Measurements from ENCODE around the gene ETDC.
A peak's percentile ranks its signal among the peaks of the same experiment; 100 is the strongest.
"Not testable (repeated sequence)": the region's sequence is repeated elsewhere in the genome, so short reads cannot be mapped to it uniquely, and the experiment has no call there.

ETDC gene

GRCh38 chrX:135309430-135309923 lies at the start of gene ETDC:
Gene ETDC, plus strand, starts transcription at chrX:135309480. Its CDS starts 0 bp downstream, at chrX:135309480.
- DNase-seq = no peak

DNA sequence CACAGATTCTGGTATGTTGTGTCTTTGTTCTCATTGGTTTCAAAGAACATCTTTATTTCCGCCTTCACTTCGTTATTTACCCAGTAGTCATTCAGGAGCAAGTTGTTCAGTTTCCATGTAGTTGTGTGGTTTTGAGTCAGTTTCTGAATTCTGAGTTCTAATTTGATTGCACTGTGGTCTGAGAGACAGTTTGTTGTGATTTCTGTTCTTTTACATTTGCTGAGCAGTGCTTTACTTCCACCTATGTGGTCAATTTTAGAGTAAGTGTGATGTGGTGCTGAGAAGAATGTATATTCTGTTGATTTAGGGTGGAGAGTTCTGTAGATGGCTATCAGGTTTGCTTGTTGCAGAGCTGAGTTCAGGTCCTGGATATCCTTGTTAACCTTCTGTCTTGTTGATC lies 48.3 kb upstream of the ETDC start:
- not testable (repeated sequence) for DNase-seq

- not testable (repeated sequence) for DNase-seq
Measured at GRCh38 chrX:135263376-135263775, 45.9 kb upstream of the ETDC start.

GRCh38 chrX:135264206-135264605 lies 45.1 kb upstream of the ETDC start:
- DNase-seq = no peak

DNA sequence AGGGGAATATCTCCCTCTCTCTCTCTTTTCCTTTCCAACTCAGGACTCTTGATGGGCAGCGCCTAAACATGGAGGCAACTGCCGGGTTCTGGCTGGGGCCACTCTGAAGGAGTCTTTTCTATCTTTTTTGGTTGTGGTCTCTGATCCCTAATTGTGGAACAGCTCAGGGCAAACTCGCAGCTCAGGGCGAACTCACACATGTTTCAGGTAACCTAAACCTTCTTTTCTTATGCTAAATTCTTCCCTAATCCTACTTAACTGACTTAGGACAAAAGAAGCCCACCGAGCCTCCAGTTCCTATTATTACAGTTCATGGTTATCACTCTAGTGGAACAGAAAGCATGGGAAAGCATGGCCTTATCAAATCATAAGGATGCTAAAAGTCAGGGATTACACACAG lies 36.1 kb upstream of the ETDC start:
- no peak for DNase-seq

DNA sequence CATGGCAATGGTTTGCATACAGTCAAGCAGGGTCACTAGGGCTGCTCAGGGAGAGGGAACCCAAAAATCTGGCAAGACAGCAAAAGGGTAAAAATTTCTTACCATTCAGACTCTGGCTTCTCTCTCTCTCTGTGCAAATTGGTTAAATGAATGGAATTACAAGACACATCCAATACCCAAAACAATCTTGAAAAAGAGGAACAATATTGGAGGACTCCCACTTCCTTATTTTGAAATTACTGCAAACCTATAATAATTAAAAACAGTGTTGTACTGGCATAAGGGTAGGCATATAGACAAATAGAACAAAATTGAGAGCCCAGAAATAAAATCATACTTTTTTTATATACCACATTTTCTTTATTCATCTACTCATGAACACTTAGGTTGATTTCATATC lies 33.3 kb upstream of the ETDC start:
- DNase-seq = no peak

- DNase-seq = no peak
Measured at GRCh38 chrX:135287266-135287823, 21.9 kb upstream of the ETDC start.

- DNase-seq = peak; percentile 60
Measured at GRCh38 chrX:135295238-135295943, 13.9 kb upstream of the ETDC start.

- DNase-seq = no peak
Measured at GRCh38 chrX:135295944-135296305, 13.4 kb upstream of the ETDC start.

DNA sequence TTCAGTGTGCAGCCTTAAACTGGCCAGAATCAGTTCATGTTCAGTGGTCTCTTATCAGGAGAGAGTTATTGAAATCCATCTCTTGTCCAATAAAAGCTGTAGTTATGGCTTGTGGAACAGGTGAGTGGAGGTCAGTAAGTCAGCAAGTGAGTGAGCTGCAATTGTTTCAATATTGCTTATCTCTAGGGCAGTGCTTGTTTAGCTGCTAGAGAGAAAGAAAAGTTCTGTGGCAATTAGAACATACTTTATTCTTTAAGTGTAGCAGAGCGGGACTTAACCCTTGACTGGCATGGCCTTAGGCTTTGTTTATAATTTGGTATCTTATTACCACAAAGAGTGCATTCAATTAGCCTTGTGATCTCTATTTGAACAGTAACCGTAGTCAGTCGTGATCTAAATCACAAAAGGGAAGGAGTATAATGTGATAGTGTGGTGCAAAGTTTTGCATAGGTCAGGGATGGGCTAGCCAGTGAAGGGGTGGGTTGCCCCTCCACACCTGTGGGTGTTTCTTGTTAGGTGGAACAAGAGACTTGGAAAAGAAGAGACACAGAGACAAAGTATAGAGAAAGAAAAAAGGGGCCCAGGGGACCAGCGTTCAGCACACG lies 6.9 kb upstream of the ETDC start:
- DNase-seq = no peak

DNA sequence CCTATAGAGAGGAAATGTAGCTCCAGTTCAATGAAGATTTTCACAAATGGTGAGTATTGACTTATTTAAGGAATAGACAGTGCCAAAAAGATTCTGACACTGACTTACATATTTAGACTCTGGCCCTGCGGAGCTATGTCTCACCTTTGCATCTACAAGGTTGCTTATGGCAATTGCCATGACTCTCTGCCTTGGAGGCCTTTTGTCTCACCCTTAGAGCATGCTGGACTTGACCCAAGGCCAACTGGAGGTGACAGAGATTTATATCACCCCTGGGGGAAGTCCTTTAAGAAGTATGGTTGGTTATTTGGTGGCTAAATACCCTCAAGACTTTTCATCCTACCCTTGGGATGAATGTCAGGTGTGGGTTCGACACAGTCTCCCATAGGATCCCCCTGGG lies 4.5 kb upstream of the ETDC start:
- DNase-seq = no peak

- no peak for DNase-seq
Measured at GRCh38 chrX:135307171-135307570, 2.1 kb upstream of the ETDC start.

- no peak for DNase-seq
Measured at GRCh38 chrX:135308345-135308855, 880 bp upstream of the ETDC start.

- no peak for DNase-seq
Measured at GRCh38 chrX:135315864-135316263, 6.6 kb downstream of the ETDC start.

DNA sequence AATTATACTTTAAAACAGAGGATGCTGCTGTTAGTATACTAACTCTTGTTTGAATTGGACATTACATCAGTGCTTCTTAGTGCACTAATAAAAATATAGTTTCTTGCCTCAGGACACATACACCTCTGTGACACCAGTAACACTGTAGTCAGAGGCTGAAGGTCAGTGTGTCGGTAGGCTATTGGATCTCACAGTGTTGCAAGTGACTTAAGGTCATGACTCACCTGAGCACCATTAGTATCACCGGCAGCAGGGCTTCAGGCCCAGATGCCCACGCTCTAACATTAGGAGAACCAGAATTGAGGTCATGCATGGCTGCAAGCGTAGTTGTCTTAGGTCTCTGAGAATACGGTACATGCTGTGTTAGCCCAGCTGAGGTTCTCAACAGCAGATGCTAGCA lies 15.2 kb downstream of the ETDC start:
- no peak for DNase-seq

- DNase-seq = not testable (repeated sequence)
Measured at GRCh38 chrX:135325036-135325818, 15.9 kb downstream of the ETDC start.

DNA sequence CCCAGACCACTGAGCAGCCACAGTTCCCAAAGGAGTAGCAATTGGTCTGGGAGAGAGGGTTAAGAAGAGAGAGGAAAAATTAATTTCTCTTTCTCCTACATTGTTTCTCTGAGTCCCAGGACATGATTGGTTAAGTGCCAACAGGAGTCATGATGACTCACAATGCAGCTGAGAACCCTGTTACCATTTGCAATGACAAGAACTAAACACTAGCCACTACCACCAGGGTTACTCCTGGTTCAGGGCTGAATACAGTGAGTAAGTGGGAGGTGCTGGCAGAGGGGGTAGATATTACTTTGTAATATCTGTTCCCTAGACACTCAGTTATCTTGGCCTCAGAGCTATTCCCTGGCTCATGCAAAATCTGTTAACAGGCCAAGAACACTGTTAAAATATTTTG lies 18.0 kb downstream of the ETDC start:
- DNase-seq = no peak

- DNase-seq = no peak
Measured at GRCh38 chrX:135328421-135329005, 19.2 kb downstream of the ETDC start.

DNA sequence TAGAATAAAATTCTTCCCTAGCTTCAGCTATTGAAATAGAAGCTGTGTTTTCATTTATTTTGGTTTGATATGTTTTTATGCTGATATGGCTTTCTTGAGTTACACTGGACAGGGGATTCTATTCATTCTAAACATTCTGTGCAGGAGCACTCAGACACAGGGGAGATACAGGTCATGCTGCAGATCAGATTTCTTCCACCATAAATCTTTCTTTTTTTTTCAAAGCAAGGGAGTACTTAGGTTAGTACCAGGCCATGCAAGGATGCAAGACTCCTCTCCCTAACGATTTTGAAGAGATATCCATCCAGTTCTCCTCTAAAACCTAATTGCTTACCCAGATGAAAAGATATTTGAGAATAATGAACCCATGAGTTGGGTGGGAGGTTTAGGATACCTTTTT lies 21.4 kb downstream of the ETDC start:
- no peak for DNase-seq

DNA sequence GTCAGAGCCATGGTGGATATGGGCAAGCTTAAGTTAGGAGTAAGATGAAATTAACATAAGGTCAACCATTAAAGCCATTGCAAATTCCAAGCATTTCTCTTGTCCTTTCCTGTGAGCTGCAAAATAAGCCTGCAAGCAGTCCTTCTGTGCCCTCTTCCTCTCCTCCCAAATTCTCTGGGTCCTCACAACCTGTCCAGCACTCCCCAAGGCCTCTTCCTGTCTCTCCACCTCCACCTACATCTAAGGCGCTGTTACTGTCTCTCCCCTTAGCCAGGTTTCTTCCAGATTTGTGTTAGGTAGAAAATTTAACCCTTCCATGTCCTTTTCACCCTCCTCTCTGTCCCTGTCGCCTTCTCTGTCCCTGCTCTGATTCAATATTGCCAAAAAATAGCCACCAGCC lies 22.2 kb downstream of the ETDC start:
- DNase-seq = no peak

DNA sequence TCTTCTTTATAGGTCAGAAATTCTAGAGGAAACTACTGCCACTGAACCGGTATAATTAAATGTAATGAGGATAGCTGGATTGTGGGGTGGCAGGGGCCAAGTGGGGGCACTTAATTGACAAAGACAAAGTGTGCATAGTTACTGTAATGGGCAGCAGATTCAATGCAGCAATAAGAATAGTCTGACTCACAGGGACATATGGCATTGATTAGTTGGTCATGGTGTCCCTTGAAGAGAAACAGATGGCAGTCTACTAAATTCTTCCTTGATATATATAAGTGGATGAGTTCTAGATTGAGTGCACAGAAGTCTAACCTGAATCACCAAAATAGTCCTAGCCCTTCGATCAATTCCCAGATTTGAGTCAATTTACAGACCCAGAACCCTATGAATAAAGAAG lies 31.6 kb downstream of the ETDC start:
- DNase-seq = no peak

GRCh38 chrX:135345107-135345589 lies 35.9 kb downstream of the ETDC start:
- DNase-seq = peak; percentile 65

DNA sequence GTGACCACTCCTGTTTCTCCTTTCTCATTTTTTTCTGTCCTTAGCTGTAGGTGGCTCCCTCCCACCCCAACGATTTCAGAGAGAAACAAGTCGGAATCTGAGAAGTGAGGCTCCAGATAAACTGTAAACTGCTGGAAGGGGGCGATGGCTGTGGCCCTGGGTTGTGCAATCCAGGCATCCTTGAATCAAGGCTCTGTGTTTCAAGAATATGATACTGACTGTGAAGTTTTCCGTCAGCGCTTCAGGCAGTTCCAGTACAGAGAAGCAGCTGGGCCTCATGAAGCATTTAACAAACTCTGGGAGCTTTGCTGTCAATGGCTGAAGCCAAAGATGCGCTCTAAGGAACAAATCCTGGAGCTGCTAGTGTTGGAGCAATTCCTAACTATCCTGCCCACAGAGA lies 37.7 kb downstream of the ETDC start:
- DNase-seq = no peak

Measured in right forelimb (tissue), 1 donor.